Measurements from ENCODE around the gene SHKBP1. TPM values are rescaled to one million over a fixed set of nuclear protein-coding genes. Genes with fewer than 3 reads are reported as not detected.

The SHKBP1 gene
- total and polyA plus RNA-seq, 2 of the 13 experiments (the other 11 are each of a cell fraction or from before 2014, with no cell fraction given): 16.2 to 17.4 TPM

DNA sequence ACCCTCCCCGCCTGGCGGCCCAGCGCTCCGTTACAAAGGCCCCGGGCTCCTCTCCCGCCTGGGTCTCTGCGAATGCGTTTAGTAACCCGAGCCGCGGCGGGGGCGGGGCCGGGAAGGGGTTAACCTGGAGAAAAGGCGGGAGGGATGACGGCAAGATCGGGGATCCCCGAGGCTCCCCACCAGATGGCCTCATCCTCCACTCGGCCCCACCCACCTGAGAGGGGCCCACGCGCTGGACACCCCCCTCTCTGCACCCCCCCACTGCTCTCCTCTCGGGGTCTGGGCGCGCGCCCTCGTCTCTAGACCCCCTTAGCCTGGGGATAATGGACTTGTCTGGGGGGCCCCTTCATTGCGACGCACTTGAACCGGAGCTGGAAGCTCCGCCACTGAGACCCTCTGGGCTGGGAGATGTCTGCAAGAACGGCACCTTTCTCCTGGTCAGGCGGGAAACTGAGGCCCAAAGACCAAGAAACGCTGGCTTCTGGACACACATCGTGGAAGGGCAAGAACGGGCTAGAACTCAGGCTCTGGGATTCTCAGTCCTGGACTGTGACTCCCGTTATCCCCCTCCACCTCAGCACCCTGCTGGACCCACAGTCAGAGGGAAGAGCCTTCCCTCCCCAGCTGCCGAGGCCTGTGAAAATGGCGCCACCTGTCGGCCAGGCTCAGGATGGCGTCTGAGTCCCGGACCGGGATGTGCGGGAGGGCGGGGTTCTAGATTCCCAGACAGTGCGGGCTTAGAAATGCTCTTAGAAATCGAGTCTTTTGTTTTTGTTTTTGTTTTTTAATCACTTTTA, 21.6 kb downstream of the SHKBP1 start (continued):
- TF ChIP-seq, protein P1, sequence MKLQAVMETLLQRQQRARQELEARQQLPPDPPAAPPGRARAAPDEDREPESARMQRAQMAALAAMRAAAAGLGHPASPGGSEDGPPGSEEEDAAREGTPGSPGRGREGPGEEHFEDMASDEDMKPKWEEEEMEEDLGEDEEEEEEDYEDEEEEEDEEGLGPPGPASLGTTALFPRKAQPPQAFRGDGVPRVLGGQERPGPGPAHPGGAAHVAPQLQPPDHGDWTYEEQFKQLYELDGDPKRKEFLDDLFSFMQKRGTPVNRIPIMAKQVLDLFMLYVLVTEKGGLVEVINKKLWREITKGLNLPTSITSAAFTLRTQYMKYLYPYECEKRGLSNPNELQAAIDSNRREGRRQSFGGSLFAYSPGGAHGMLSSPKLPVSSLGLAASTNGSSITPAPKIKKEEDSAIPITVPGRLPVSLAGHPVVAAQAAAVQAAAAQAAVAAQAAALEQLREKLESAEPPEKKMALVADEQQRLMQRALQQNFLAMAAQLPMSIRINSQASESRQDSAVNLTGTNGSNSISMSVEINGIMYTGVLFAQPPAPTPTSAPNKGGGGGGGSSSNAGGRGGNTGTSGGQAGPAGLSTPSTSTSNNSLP (IDR thresholded peaks at IDR 0.05; ENCODE audit: low read depth, low read length): 0 out of 2 replicates have a peak, but pooled peaks have one; percentile 13
- TF ChIP-seq ADNP (CRISPR knock-in tag; IDR thresholded peaks at IDR 0.05) (no peak), TCF7 (IDR thresholded peaks at IDR 0.05; ENCODE audit: low read depth) (no peak), TSC22D2 (CRISPR knock-in tag; IDR thresholded peaks at IDR 0.05; ENCODE audit: borderline replicate concordance) (no peak), ZNF547 (CRISPR knock-in tag; IDR thresholded peaks at IDR 0.05) (no peak), ATF2 (CRISPR knock-in tag; IDR thresholded peaks at IDR 0.05) (no peak), IKZF4 (CRISPR knock-in tag; IDR thresholded peaks at IDR 0.05; ENCODE audit: borderline replicate concordance, low read depth, not compliant biosample characterization) (no peak), ZNF577 (CRISPR knock-in tag; IDR thresholded peaks at IDR 0.05; ENCODE audit: borderline replicate concordance, low read depth) (no peak), MAZ (IDR thresholded peaks at IDR 0.05; ENCODE audit: borderline replicate concordance, low read depth, low read length) (no peak), MAZ (CRISPR knock-in tag; IDR thresholded peaks at IDR 0.05; ENCODE audit: low read depth) (0 out of 2 replicates have a peak, but pooled peaks have one; percentile 42), REPIN1 (CRISPR knock-in tag; IDR thresholded peaks at IDR 0.05; ENCODE audit: borderline replicate concordance, low read depth) (no peak), GRHL1 (CRISPR knock-in tag; conservative IDR thresholded peaks at IDR 0.05) (no peak), ZNF737 (CRISPR knock-in tag; IDR thresholded peaks at IDR 0.05; ENCODE audit: borderline replicate concordance) (no peak), GPN1 (CRISPR knock-in tag; IDR thresholded peaks at IDR 0.05; ENCODE audit: borderline replicate concordance) (no peak), MTF1 (CRISPR knock-in tag; IDR thresholded peaks at IDR 0.05) (no peak), ZNF740 (CRISPR knock-in tag; IDR thresholded peaks at IDR 0.05) (no peak), TBP (CRISPR knock-in tag; IDR thresholded peaks at IDR 0.05) (no peak), CREB1 (IDR thresholded peaks at IDR 0.05) (no peak), CREB1 (CRISPR knock-in tag; IDR thresholded peaks at IDR 0.05) (no peak), HOXA5 (CRISPR knock-in tag; IDR thresholded peaks at IDR 0.05) (0 out of 2 replicates have a peak, but pooled peaks have one; percentile 40), RBAK (CRISPR knock-in tag; IDR thresholded peaks at IDR 0.05) (no peak)
- TF ChIP-seq, protein P2, sequence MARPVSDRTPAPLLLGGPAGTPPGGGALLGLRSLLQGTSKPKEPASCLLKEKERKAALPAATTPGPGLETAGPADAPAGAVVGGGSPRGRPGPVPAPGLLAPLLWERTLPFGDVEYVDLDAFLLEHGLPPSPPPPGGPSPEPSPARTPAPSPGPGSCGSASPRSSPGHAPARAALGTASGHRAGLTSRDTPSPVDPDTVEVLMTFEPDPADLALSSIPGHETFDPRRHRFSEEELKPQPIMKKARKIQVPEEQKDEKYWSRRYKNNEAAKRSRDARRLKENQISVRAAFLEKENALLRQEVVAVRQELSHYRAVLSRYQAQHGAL (CRISPR knock-in tag; IDR thresholded peaks at IDR 0.05; ENCODE audit: not compliant biosample characterization): no peak
